HepG2 (cell line): ENCODE measurements around the gene RARS1. TPM values are rescaled to one million over a fixed set of nuclear protein-coding genes. Genes with fewer than 3 reads are reported as not detected.

Source experiments
- ATAC-seq: fragments of 200-7000 bp; cut with Tn5 transposase; 3 replicates; pipeline ENCODE4 v1.9.1; 2020; ENCODE audit warnings: mild to moderate bottlenecking, moderate library complexity
- BruUV-seq: library from RNA; stranded (reverse); fragments of 400-500 nt; replicated peaks from 2 replicates; lab custom pipeline; 2021; lab: Mats Ljungman, UMichigan
- CTCF ChIA-PET: fragments of 300-600 bp; formaldehyde crosslinking; extraction: SDS; loops from one replicate; lab custom pipeline; 2021; ENCODE audit warnings: low total read pairs, inconsistent platforms, low intra/inter-chr PET ratio; lab: Yijun Ruan, JAX
- POLR2A ChIA-PET: fragments of 350-600 bp; sonication (Branson Sonifier 250); formaldehyde crosslinking; loops from one replicate; lab custom pipeline; 2020; ENCODE audit warnings: antibody characterized with exemption, inconsistent platforms; lab: Yijun Ruan, JAX
- DNase-seq: peaks from one replicate; pipeline ENCODE4 v3.0.0-alpha.2; 2015; ENCODE audit warnings: low spot score
- FAIRE-seq: peaks from 3 replicates; lab custom pipeline; 2011; peaks lifted over from hg19 to GRCh38; lab: Jason Lieb, UNC
- H2AFZ ChIP-seq: one replicate; pipeline ENCODE4 v1.6.1; 2011; ENCODE audit warnings: low read length, inconsistent platforms
- H3K27ac ChIP-seq: fragments of 300-600 bp; 3 replicates; pipeline ENCODE4 v1.8.0; 2011; ENCODE audit warnings: mixed run types, mild to moderate bottlenecking, mixed read lengths, low read length, inconsistent platforms; ENCODE audit not compliant: insufficient read depth; ENCODE audit errors: extremely low read length
- H3K27me3 ChIP-seq, 2 experiments: fragments of 200-600 bp in 1 of 2; 2 replicates in 1 of 2; 3 replicates in 1 of 2; pipeline versions ENCODE4 v1.6.0 to v1.8.0; 2011; ENCODE audit warnings: low read length in 2 of 2, mild to moderate bottlenecking in 2 of 2, moderate library complexity in 2 of 2, inconsistent platforms in 1 of 2; ENCODE audit not compliant: insufficient read depth in 2 of 2, control insufficient read depth in 1 of 2
- H3K36me3 ChIP-seq, 2 experiments: fragments of 200-600 bp in 1 of 2; replicated peaks in 1 of 2; 2 replicates in 1 of 2; 3 replicates in 1 of 2; pipeline versions ENCODE4 v1.5.1 to v1.8.0; 2011; ENCODE audit warnings: low read length in 2 of 2, inconsistent platforms in 1 of 2; ENCODE audit not compliant: insufficient read depth in 2 of 2, control insufficient read depth in 1 of 2
- H3K4me1 ChIP-seq: 2 replicates; pipeline ENCODE4 v1.5.1; 2012; ENCODE audit warnings: low read length, inconsistent platforms; ENCODE audit not compliant: insufficient read depth
- H3K4me2 ChIP-seq: 2 replicates; pipeline ENCODE4 v1.6.0; 2011; ENCODE audit warnings: low read depth, low read length, inconsistent platforms
- H3K4me3 ChIP-seq, 3 experiments: fragments of 200-600 bp in 1 of 3; sonication (generic), shearing (Covaris generic) in 1 of 3; replicated peaks in 1 of 3; 2 replicates each; pipeline ENCODE4 v1.5.1; 2011 to 2016; ENCODE audit warnings: low read length in 3 of 3, inconsistent platforms in 2 of 3, low read depth in 2 of 3, mild to moderate bottlenecking in 2 of 3, control low read depth in 1 of 3, mixed read lengths in 1 of 3; ENCODE audit not compliant: insufficient read depth in 1 of 3
- H3K79me2 ChIP-seq: one replicate; pipeline ENCODE4 v1.6.1; 2011; ENCODE audit warnings: low read length, inconsistent platforms; ENCODE audit not compliant: insufficient read depth
- H3K9ac ChIP-seq: 2 replicates; pipeline ENCODE4 v1.6.0; 2011; ENCODE audit warnings: mild to moderate bottlenecking, low read depth, low read length, inconsistent platforms; ENCODE audit not compliant: insufficient read depth
- H3K9me3 ChIP-seq: 2 replicates; pipeline ENCODE4 v1.5.1; 2012; ENCODE audit warnings: mild to moderate bottlenecking, low read length
- H4K20me1 ChIP-seq: 2 replicates; pipeline ENCODE4 v1.6.0; 2011; ENCODE audit warnings: inconsistent platforms, mild to moderate bottlenecking, low read length, moderate library complexity; ENCODE audit not compliant: insufficient read depth
- BCL6 ChIP-seq: IDR thresholded peaks from 2 replicates; pipeline ENCODE4 v1.6.1; 2016; ENCODE audit warnings: missing genetic modification reagents, missing compliant biosample characterization
- CCAR2 ChIP-seq: fragments of 200-400 bp; formaldehyde crosslinking; optimal IDR thresholded peaks from 2 replicates; pipeline ENCODE3; 2018; ENCODE audit warnings: low read depth, mild to moderate bottlenecking, low read length, moderate library complexity
- CEBPG ChIP-seq: IDR thresholded peaks from 2 replicates; pipeline ENCODE4 v1.6.1; 2016
- KLF11 ChIP-seq: IDR thresholded peaks from 2 replicates; pipeline ENCODE4 v1.6.1; 2016; ENCODE audit warnings: missing compliant biosample characterization
- RBAK ChIP-seq: sonication (generic); formaldehyde crosslinking; IDR thresholded peaks from 2 replicates; pipeline ENCODE4 v1.5.1; 2020; ENCODE audit warnings: mild to moderate bottlenecking, missing genetic modification reagents
- REPIN1 ChIP-seq: sonication (generic); formaldehyde crosslinking; IDR thresholded peaks from 2 replicates; pipeline ENCODE4 v1.8.0; 2022; ENCODE audit warnings: missing genetic modification reagents, low read depth, mild to moderate bottlenecking, borderline replicate concordance
- SIX4 ChIP-seq: sonication (generic); formaldehyde crosslinking; IDR thresholded peaks from 2 replicates; pipeline ENCODE4 v1.4.0; 2020; ENCODE audit warnings: missing genetic modification reagents
- SMYD3 ChIP-seq: sonication (generic); formaldehyde crosslinking; IDR thresholded peaks from 2 replicates; pipeline ENCODE4 v1.8.1; 2023; ENCODE audit warnings: mild to moderate bottlenecking, missing genetic modification reagents
- SNAI1 ChIP-seq: sonication (generic); formaldehyde crosslinking; IDR thresholded peaks from 2 replicates; pipeline ENCODE4 v1.5.0; 2020; ENCODE audit warnings: mild to moderate bottlenecking, missing genetic modification reagents, borderline replicate concordance
- SRY ChIP-seq: sonication (generic); formaldehyde crosslinking; IDR thresholded peaks from 2 replicates; pipeline ENCODE4 v1.8.0; 2022; ENCODE audit warnings: mild to moderate bottlenecking, missing genetic modification reagents
- TOE1 ChIP-seq: sonication (generic); formaldehyde crosslinking; IDR thresholded peaks from 2 replicates; pipeline ENCODE4 v1.4.0; 2020; ENCODE audit warnings: mild to moderate bottlenecking, missing genetic modification reagents
- YEATS4 ChIP-seq: sonication (generic); formaldehyde crosslinking; IDR thresholded peaks from 2 replicates; pipeline ENCODE4 v1.4.0; 2020; ENCODE audit warnings: missing genetic modification reagents, borderline replicate concordance
- ZNF354B ChIP-seq: sonication (generic); formaldehyde crosslinking; IDR thresholded peaks from 2 replicates; pipeline ENCODE4 v1.8.0; 2022; ENCODE audit warnings: mild to moderate bottlenecking, missing genetic modification reagents
- ZNF7 ChIP-seq: IDR thresholded peaks from 2 replicates; pipeline ENCODE4 v1.6.1; 2016; ENCODE audit warnings: missing biosample characterization, missing genetic modification reagents
- ZNF709 ChIP-seq: sonication (generic); formaldehyde crosslinking; IDR thresholded peaks from 2 replicates; pipeline ENCODE4 v1.5.0; 2020; ENCODE audit warnings: mild to moderate bottlenecking, missing genetic modification reagents
- WGBS: methylation state at CpG from one replicate; pipeline ENCODE4 v1.1.6; 2017; ENCODE audit warnings: low lambda C conversion rate; 5-methylcytosine and 5-hydroxymethylcytosine counted together
- in situ Hi-C: cut with HindIII; loops from 2 replicates; pipeline ENCODE4 v1.10.0; 2017; ENCODE audit warnings: low pct_unique_long_range_greater_than_20kb; ENCODE audit not compliant: extremely low pct_ligation_motif_present
- intact Hi-C: fragments of 100-400 bp; cut with micrococcal nuclease; formaldehyde crosslinking; loops from one replicate; pipeline ENCODE4 v1.10.0; 2022; ENCODE audit not compliant: unreplicated experiment
- polyA plus RNA-seq, 8 experiments: library from polyadenylated mRNA; depleted of rRNA in 3 of 8; stranded (reverse) in 7 of 8; unstranded in 1 of 8; fragments of >200 nt; fragmentation: Illumina TruSeq in 4 of 8; extraction: Trizol in 4 of 8; gene quantifications; 2 replicates each; pipeline versions ENCODE4 v1.2.1 to v1.2.3, GENCODE V29; 2011 to 2016; ENCODE audit warnings: low read depth in 4 of 8, missing spikeins in 1 of 8, mixed read lengths in 1 of 8; ENCODE audit not compliant: insufficient read depth in 1 of 8
- total RNA-seq, 5 experiments: library from RNA; depleted of rRNA; stranded (reverse); fragments of >200 nt; fragmentation: Illumina TruSeq; extraction: Trizol; gene quantifications; 2 replicates each; pipeline ENCODE4 v1.2.3, GENCODE V29; 2016; ENCODE audit warnings: low read depth in 1 of 5
- TF ChIP-seq, protein P1 (sequence below): IDR thresholded peaks from 2 replicates; pipeline ENCODE4 v1.4.0; 2020; ENCODE audit warnings: mild to moderate bottlenecking, missing genetic modification reagents
- TF ChIP-seq, protein P2 (sequence below): IDR thresholded peaks from 2 replicates; pipeline ENCODE4 v1.6.1; 2018; ENCODE audit warnings: missing genetic modification reagents

Gene RARS1
- total and polyA plus RNA-seq, 2 of the 13 experiments (the other 11 are each of a cell fraction or from before 2014, with no cell fraction given), result 54.6 to 170 TPM

DNA sequence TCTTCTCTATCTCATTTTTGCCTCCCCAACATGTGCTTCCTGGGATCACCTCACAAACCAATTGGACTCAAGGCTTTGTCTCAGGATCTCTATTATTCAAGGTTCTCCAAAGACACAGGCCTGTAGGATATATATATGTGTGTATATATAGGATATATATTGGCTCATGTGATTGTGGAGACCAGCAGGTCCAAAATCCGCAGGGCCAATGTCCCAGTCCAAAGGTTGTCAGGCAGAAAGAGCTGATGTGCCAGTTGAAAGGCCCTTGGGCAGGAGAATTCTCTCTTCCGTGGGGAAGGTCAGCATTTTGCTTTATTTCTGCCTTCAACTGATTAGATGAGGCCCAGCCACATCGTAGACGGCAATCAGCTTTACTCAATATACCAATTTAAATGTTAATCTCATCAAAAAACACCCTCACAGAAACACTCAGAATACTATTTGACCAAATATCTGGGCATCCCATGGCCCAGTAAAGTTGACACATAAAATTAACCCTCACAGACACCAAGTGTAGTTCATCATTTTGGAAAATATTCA lies 41.6 kb downstream of the RARS1 start (continued):
- no peak for TF ChIP-seq ZNF7 (CRISPR knock-in tag)
- TF ChIP-seq BCL6, result no peak
- TF ChIP-seq TOE1, result no peak
- TF ChIP-seq CCAR2, result no peak
- TF ChIP-seq ZNF354B (CRISPR knock-in tag), result no peak

DNA sequence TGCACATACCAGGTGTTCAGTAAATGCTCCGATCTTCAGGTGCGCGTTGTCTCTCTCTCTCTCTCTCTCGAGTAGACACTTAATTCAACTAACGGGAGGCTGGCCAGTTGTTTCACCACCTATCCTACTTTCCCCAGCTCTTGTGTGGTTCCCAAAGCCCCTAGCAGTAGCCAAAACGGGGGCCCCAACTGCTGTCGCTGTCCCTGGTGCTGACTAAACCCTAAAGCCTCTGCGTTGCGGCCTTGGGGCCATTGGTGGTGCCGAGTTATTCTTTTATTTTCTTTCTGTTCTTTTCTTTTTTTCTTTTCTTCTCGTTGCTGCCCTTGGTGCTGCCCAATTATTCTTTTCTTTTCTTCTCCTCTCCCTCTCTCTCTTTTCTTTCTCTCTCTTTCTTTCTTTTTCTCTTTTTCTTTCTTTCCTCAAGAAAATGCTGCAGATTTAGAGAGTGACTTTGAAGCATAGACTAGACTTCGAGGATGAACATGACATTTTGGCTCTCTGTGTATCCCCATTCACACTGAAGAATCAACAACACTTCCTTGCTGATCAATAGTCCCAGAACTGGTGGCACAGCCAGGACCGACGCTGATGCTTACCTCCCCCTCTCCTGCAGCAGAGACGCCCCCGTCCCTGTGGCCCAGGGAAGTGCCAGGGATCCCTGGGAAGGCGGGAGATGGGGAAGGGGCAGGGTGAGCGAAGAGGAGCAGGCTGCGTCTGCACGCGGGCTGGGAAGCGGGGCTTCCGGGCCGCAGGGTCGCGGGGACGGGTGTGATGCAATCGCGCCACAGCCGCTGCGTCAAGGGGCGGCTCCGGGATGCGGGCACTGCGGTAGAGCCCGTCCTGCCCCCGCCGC lies 42.5 kb downstream of the RARS1 start, which contains the start of gene FBLL1:
TSS of gene FBLL1 (plus strand) at position 785 of the 853 bp plus-strand sequence. CDS start 200 bp downstream, outside the sequence.
- ATAC-seq, result peak; percentile 21
- intact Hi-C loops, result no loop called here
- no peaks in the 10 kb centered on the region for H4K20me1 ChIP-seq
- no peaks in the 10 kb centered on the region for H3K36me3 ChIP-seq
- BruUV-seq, result no TSS peak
- H3K4me3 ChIP-seq, result peak within 1 kb of the TSS; percentile 21 to 43 (median 43); a peak in 4 of 6 replicates
- peaks cover 0 to 15% of the 10 kb centered on the region in 2 experiments; a peak in 4 of 5 replicates for H3K27me3 ChIP-seq
- 38% methylated on average over 19 of the region's 38 CpGs for WGBS
- H3K27ac ChIP-seq, result no peak within 1 kb of the TSS
- POLR2A ChIA-PET, result no interaction called here
- CTCF ChIA-PET, result no interaction called here
- H3K4me2 ChIP-seq, result peak within 1 kb of the TSS; percentile 72
- in situ Hi-C loops, result no loop called here
- H2AFZ ChIP-seq, result no peak within 1 kb of the TSS
- no peak for FAIRE-seq
- no peak within 1 kb of the TSS for H3K9ac ChIP-seq
- H3K4me1 ChIP-seq, result peaks cover 22% of the 10 kb centered on the region
- H3K9me3 ChIP-seq, result no peaks in the 10 kb centered on the region
- DNase-seq, result peak; percentile 19
- no peaks in the 10 kb centered on the region for H3K79me2 ChIP-seq
- TF ChIP-seq SIX4 (CRISPR knock-in tag) (peak; percentile 40; the same call in 1 of the 2 replicates), ZNF709 (CRISPR knock-in tag) (0 out of 2 replicates have a peak, but pooled peaks have one; percentile 56), SMYD3 (CRISPR knock-in tag) (peak; percentile 69; the same call in 1 of the 2 replicates), KLF11 (CRISPR knock-in tag) (peak; percentile 92), SRY (CRISPR knock-in tag) (peak; percentile 39; the same call in 1 of the 2 replicates), SNAI1 (peak; percentile 85; the same call in 1 of the 2 replicates), RBAK (CRISPR knock-in tag) (no peak), CEBPG (CRISPR knock-in tag) (peak; percentile 49), YEATS4 (CRISPR knock-in tag) (no peak), REPIN1 (CRISPR knock-in tag) (peak; percentile 49; the same call in 1 of the 2 replicates)
- TF ChIP-seq, protein P1, sequence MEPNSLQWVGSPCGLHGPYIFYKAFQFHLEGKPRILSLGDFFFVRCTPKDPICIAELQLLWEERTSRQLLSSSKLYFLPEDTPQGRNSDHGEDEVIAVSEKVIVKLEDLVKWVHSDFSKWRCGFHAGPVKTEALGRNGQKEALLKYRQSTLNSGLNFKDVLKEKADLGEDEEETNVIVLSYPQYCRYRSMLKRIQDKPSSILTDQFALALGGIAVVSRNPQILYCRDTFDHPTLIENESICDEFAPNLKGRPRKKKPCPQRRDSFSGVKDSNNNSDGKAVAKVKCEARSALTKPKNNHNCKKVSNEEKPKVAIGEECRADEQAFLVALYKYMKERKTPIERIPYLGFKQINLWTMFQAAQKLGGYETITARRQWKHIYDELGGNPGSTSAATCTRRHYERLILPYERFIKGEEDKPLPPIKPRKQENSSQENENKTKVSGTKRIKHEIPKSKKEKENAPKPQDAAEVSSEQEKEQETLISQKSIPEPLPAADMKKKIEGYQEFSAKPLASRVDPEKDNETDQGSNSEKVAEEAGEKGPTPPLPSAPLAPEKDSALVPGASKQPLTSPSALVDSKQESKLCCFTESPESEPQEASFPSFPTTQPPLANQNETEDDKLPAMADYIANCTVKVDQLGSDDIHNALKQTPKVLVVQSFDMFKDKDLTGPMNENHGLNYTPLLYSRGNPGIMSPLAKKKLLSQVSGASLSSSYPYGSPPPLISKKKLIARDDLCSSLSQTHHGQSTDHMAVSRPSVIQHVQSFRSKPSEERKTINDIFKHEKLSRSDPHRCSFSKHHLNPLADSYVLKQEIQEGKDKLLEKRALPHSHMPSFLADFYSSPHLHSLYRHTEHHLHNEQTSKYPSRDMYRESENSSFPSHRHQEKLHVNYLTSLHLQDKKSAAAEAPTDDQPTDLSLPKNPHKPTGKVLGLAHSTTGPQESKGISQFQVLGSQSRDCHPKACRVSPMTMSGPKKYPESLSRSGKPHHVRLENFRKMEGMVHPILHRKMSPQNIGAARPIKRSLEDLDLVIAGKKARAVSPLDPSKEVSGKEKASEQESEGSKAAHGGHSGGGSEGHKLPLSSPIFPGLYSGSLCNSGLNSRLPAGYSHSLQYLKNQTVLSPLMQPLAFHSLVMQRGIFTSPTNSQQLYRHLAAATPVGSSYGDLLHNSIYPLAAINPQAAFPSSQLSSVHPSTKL, result 0 out of 2 replicates have a peak, but pooled peaks have one; percentile 25
- TF ChIP-seq, protein P2, sequence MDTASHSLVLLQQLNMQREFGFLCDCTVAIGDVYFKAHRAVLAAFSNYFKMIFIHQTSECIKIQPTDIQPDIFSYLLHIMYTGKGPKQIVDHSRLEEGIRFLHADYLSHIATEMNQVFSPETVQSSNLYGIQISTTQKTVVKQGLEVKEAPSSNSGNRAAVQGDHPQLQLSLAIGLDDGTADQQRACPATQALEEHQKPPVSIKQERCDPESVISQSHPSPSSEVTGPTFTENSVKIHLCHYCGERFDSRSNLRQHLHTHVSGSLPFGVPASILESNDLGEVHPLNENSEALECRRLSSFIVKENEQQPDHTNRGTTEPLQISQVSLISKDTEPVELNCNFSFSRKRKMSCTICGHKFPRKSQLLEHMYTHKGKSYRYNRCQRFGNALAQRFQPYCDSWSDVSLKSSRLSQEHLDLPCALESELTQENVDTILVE, result peak; percentile 73; the same call in 1 of the 2 replicates
